HCT116 (cell line): Measurements from ENCODE around the gene C2CD2. TPM values are rescaled to one million over a fixed set of nuclear protein-coding genes. Genes with fewer than 3 reads are reported as not detected.

ENCODE experiments used
- ATAC-seq: fragments of 200-7000 bp; cut with Tn5 transposase; 2 replicates; pipeline ENCODE4 v1.9.1; 2020; ENCODE audit warnings: mild to moderate bottlenecking, moderate library complexity
- BruUV-seq: library from RNA; stranded (reverse); fragments of 400-500 nt; replicated peaks from 2 replicates; lab custom pipeline; 2021; lab: Mats Ljungman, UMichigan
- CTCF ChIA-PET: fragments of 300-600 bp; sonication (Branson Sonifier 250); formaldehyde crosslinking; loops from one replicate; lab custom pipeline; 2021; ENCODE audit warnings: antibody characterized with exemption; lab: Charles Lee
- POLR2A ChIA-PET: fragments of 300-600, 350-600 bp; sonication (Branson Sonifier 250); formaldehyde crosslinking; loops from one replicate; lab custom pipeline; 2021; ENCODE audit warnings: antibody characterized with exemption; lab: Charles Lee
- RAD21 ChIA-PET, 2 experiments: fragments of 300-600 bp; sonication (Branson Sonifier 250); formaldehyde crosslinking; loops; one replicate each; lab custom pipeline; 2023; ENCODE audit warnings: low total read pairs in 2 of 2; ENCODE audit not compliant: uncharacterized antibody in 2 of 2, unreplicated experiment in 2 of 2, low non-redundant PET in 1 of 2; lab: Charles Lee
- DNase-seq: peaks from one replicate; pipeline ENCODE4 v3.0.0-alpha.2; 2010; ENCODE audit warnings: low read depth, low spot score
- H2AFZ ChIP-seq: fragments of 200-600 bp; shearing (Covaris generic), sonication (generic); 2 replicates; pipeline ENCODE4 v1.6.1; 2017; ENCODE audit warnings: low read depth, mixed run types, mixed read lengths, antibody characterized with exemption, low read length; ENCODE audit not compliant: poor library complexity, severe bottlenecking
- H3K27ac ChIP-seq: 2 replicates; pipeline ENCODE4 v1.5.1; 2012; ENCODE audit warnings: low read depth, low read length
- H3K27me3 ChIP-seq: fragments of 200-600 bp; sonication (generic); 2 replicates; pipeline ENCODE4 v1.6.1; 2016; ENCODE audit warnings: mixed run types, low read length, mixed read lengths; ENCODE audit not compliant: insufficient read depth
- H3K36me3 ChIP-seq, 2 experiments: fragments of 200-500 bp in 1 of 2; fragments of 200-600 bp in 1 of 2; sonication (Bioruptor generic) in 1 of 2; sonication (generic) in 1 of 2; 2 replicates each; pipeline versions ENCODE4 v1.5.1 to v1.6.1; 2014 to 2016; ENCODE audit warnings: low read length in 2 of 2, inconsistent platforms in 1 of 2, mixed read lengths in 1 of 2, mixed run types in 1 of 2; ENCODE audit not compliant: insufficient read depth in 2 of 2, control insufficient read depth in 1 of 2
- H3K4me1 ChIP-seq, 2 experiments: fragments of 200-600 bp in 1 of 2; sonication (generic) in 1 of 2; 2 replicates each; pipeline versions ENCODE4 v1.5.1 to v1.6.1; 2012 to 2017; ENCODE audit warnings: low read length in 2 of 2, inconsistent platforms in 1 of 2, mild to moderate bottlenecking in 1 of 2, mixed read lengths in 1 of 2, mixed run types in 1 of 2, moderate library complexity in 1 of 2; ENCODE audit not compliant: insufficient read depth in 2 of 2, control insufficient read depth in 1 of 2
- H3K4me2 ChIP-seq: fragments of 200-600 bp; sonication (generic); 2 replicates; pipeline ENCODE4 v1.6.1; 2017; ENCODE audit warnings: mixed run types, low read length, mixed read lengths
- H3K4me3 ChIP-seq, 2 experiments: fragments of 200-600 bp in 1 of 2; sonication (generic) in 1 of 2; replicated peaks in 1 of 2; 2 replicates each; pipeline ENCODE4 v1.5.1; 2011 to 2016; ENCODE audit warnings: low read length in 2 of 2, control low read depth in 1 of 2, low read depth in 1 of 2, mild to moderate bottlenecking in 1 of 2, mixed read lengths in 1 of 2, mixed run types in 1 of 2
- H3K79me2 ChIP-seq: fragments of 200-600 bp; sonication (generic); 2 replicates; pipeline ENCODE4 v1.6.1; 2017; ENCODE audit warnings: mild to moderate bottlenecking, mixed run types, low read length, moderate library complexity, mixed read lengths; ENCODE audit not compliant: insufficient read depth
- H3K9ac ChIP-seq: fragments of 200-600 bp; sonication (generic); 2 replicates; pipeline ENCODE4 v1.6.1; 2016; ENCODE audit warnings: low read length, mixed read lengths
- H3K9me2 ChIP-seq: fragments of 200-600 bp; sonication (generic), shearing (Covaris generic); 2 replicates; pipeline ENCODE4 v1.6.1; 2017; ENCODE audit warnings: mixed run types, mild to moderate bottlenecking, moderate library complexity; ENCODE audit not compliant: insufficient read depth
- H3K9me3 ChIP-seq, 2 experiments: fragments of 200-500 bp in 1 of 2; fragments of 200-600 bp in 1 of 2; sonication (Bioruptor generic) in 1 of 2; sonication (generic) in 1 of 2; 2 replicates each; pipeline ENCODE4 v1.6.1; 2014 to 2017; ENCODE audit warnings: low read length in 2 of 2, mixed read lengths in 2 of 2, inconsistent platforms in 1 of 2, low read depth in 1 of 2, mild to moderate bottlenecking in 1 of 2, mixed run types in 1 of 2, moderate library complexity in 1 of 2; ENCODE audit not compliant: control insufficient read depth in 1 of 2, insufficient read depth in 1 of 2
- H4K20me1 ChIP-seq: fragments of 200-600 bp; sonication (generic), shearing (Covaris generic); 2 replicates; pipeline ENCODE4 v1.6.1; 2017; ENCODE audit warnings: mixed run types, mild to moderate bottlenecking, moderate library complexity; ENCODE audit not compliant: insufficient read depth
- CTCF ChIP-seq, 3 experiments: fragments of 200-600 bp in 1 of 3; sonication (generic) in 1 of 3; IDR thresholded peaks in 2 of 3; conservative IDR thresholded peaks in 1 of 3; 2 replicates each; pipeline ENCODE4 v1.5.1; 2012 to 2017; ENCODE audit warnings: low read depth in 2 of 3, low read length in 2 of 3, antibody characterized with exemption in 1 of 3, borderline replicate concordance in 1 of 3, control low read depth in 1 of 3, mild to moderate bottlenecking in 1 of 3, mixed read lengths in 1 of 3, mixed run types in 1 of 3, moderate library complexity in 1 of 3; ENCODE audit not compliant: insufficient read depth in 1 of 3
- ELF1 ChIP-seq: IDR thresholded peaks from 2 replicates; pipeline ENCODE4 v1.6.1; 2012; ENCODE audit warnings: low read depth, borderline replicate concordance
- EZH2 ChIP-seq: fragments of 200-600 bp; sonication (generic); IDR thresholded peaks from 2 replicates; pipeline ENCODE4 v1.6.1; 2017; ENCODE audit warnings: antibody characterized with exemption, mixed run types
- EZH2phosphoT487 ChIP-seq: fragments of 200-600 bp; IDR thresholded peaks from 2 replicates; pipeline ENCODE4 v1.6.1; 2018; ENCODE audit warnings: antibody characterized with exemption, borderline replicate concordance
- JUND ChIP-seq: IDR thresholded peaks from 2 replicates; pipeline ENCODE4 v1.6.1; 2012
- POLR2AphosphoS5 ChIP-seq: IDR thresholded peaks from 2 replicates; pipeline ENCODE4 v1.6.1; 2011; ENCODE audit warnings: mild to moderate bottlenecking, low read depth, low read length, moderate library complexity
- RAD21 ChIP-seq: IDR thresholded peaks from 2 replicates; pipeline ENCODE4 v1.6.1; 2012; ENCODE audit warnings: low read depth, mild to moderate bottlenecking
- SIN3A ChIP-seq: IDR thresholded peaks from 2 replicates; pipeline ENCODE4 v1.6.1; 2012; ENCODE audit warnings: low read depth
- TCF7L2 ChIP-seq: IDR thresholded peaks from 2 replicates; pipeline ENCODE4 v1.7.0; 2011; ENCODE audit warnings: borderline replicate concordance, inconsistent platforms; ENCODE audit not compliant: insufficient read depth, insufficient read length; ENCODE audit errors: extremely low read depth
- ZBTB33 ChIP-seq: IDR thresholded peaks from 2 replicates; pipeline ENCODE4 v1.6.1; 2011; ENCODE audit warnings: mild to moderate bottlenecking, low read length, moderate library complexity; ENCODE audit not compliant: insufficient replicate concordance; ENCODE audit errors: extremely low read depth
- ZFX ChIP-seq: fragments of 450-650 bp; IDR thresholded peaks from 2 replicates; pipeline ENCODE4 v1.6.1; 2017
- intact Hi-C: fragments of 100-400 bp; cut with micrococcal nuclease; formaldehyde crosslinking; loops from 2 replicates; pipeline ENCODE4 v1.10.0; 2022
- total RNA-seq: library from RNA; stranded (reverse); gene quantifications from one replicate; pipeline ENCODE4 v1.2.1, GENCODE V29; 2021; ENCODE audit not compliant: unreplicated experiment

Gene C2CD2
- total RNA-seq, 1 experiment from 2014 or later = 22.0 TPM

- no peak overlapping the region for H3K4me3 ChIP-seq
- H3K36me3 ChIP-seq = no peaks in the 10 kb centered on the region
- no peaks in the 10 kb centered on the region for H3K9me3 ChIP-seq
- ATAC-seq = no peak
- POLR2A ChIA-PET = no interaction called here
- no peak overlapping the region for H3K4me2 ChIP-seq
- H2AFZ ChIP-seq = no peak overlapping the region
- BruUV-seq = no TSS peak
- H3K79me2 ChIP-seq = no peaks in the 10 kb centered on the region
- RAD21 ChIA-PET = no interaction called here
- H3K9me2 ChIP-seq = no peaks in the 10 kb centered on the region
- H4K20me1 ChIP-seq = no peaks in the 10 kb centered on the region
- CTCF ChIA-PET = no interaction called here
- DNase-seq = no peak
- no peaks in the 10 kb centered on the region for H3K27me3 ChIP-seq
- no peak for TF ChIP-seq ZBTB33
- no peak for TF ChIP-seq JUND
- no peak for TF ChIP-seq EZH2phosphoT487
- TF ChIP-seq POLR2AphosphoS5 = no peak
- no peak for TF ChIP-seq TCF7L2
- no peak for TF ChIP-seq ZFX
- TF ChIP-seq EZH2 = no peak
- no peak for TF ChIP-seq ELF1
- TF ChIP-seq RAD21 = no peak
- TF ChIP-seq CTCF (IDR thresholded peaks at IDR 0.05 in 2 of 3, conservative IDR thresholded peaks at IDR 0.05 in 1 of 3; ENCODE audit: borderline replicate concordance in 1 of 3, insufficient read depth in 1 of 3, low read depth in 2 of 3, low read length in 2 of 3) = no peak
- no peak for TF ChIP-seq SIN3A
- H3K4me1 ChIP-seq = no peaks in the 10 kb centered on the region
- intact Hi-C loops = no loop called here
- no peak overlapping the region for H3K27ac ChIP-seq
- H3K9ac ChIP-seq = no peak overlapping the region
Measured at GRCh38 chr21:41972511-41973205, 18.8 kb upstream of the C2CD2 start.
